ENCODE results near the gene RIPPLY3. TPM values are rescaled to one million over a fixed set of nuclear protein-coding genes. Genes with fewer than 3 reads are reported as not detected.
A peak's percentile ranks its signal among the peaks of the same experiment; 100 is the strongest.

RIPPLY3 gene
- total RNA-seq, 1 donor from 2014 or later = not detected

GRCh38 chr21:36968976-36969375 is 37.5 kb upstream of the RIPPLY3 start:
- no peak overlapping the region for H3K4me3 Mint-ChIP-seq (ENCODE audit: low read depth)
- peaks cover 20% of the 10 kb centered on the region for H3K4me1 Mint-ChIP-seq (ENCODE audit: low read depth)
- DNase-seq (ENCODE audit: low spot score) = no peak
- H3K27me3 Mint-ChIP-seq (ENCODE audit: low read depth) = no peaks in the 10 kb centered on the region
- intact Hi-C loops (cut with micrococcal nuclease) = loop anchor here (5.0 to 10.0 kb wide), 3 partner anchors 38 to 596 kb away; partner anchors contain the start of gene RIPPLY3
- H3K9me3 Mint-ChIP-seq = no peaks in the 10 kb centered on the region
- no peak overlapping the region for H3K27ac Mint-ChIP-seq
- peaks cover 3% of the 10 kb centered on the region for H3K36me3 Mint-ChIP-seq (ENCODE audit: low read depth)

- intact Hi-C loops (cut with micrococcal nuclease) = no loop called here
- peaks cover 16% of the 10 kb centered on the region for H3K4me1 Mint-ChIP-seq (ENCODE audit: low read depth)
- no peak overlapping the region for H3K27ac Mint-ChIP-seq
- no peaks in the 10 kb centered on the region for H3K27me3 Mint-ChIP-seq (ENCODE audit: low read depth)
- no peaks in the 10 kb centered on the region for H3K9me3 Mint-ChIP-seq
- no peak overlapping the region for H3K4me3 Mint-ChIP-seq (ENCODE audit: low read depth)
- H3K36me3 Mint-ChIP-seq (ENCODE audit: low read depth) = peaks cover 1% of the 10 kb centered on the region
- DNase-seq (ENCODE audit: low spot score) = no peak
Observed at GRCh38 chr21:36973986-36974850, 32.3 kb upstream of the RIPPLY3 start.

- no peak overlapping the region for H3K4me3 Mint-ChIP-seq (ENCODE audit: low read depth)
- intact Hi-C loops (cut with micrococcal nuclease) = no loop called here
- H3K27ac Mint-ChIP-seq = no peak overlapping the region
Observed at GRCh38 chr21:36974851-36975192, 31.7 kb upstream of the RIPPLY3 start.

GRCh38 chr21:36976228-36976861 is 30.2 kb upstream of the RIPPLY3 start:
- no peaks in the 10 kb centered on the region for H3K9me3 Mint-ChIP-seq
- H3K27me3 Mint-ChIP-seq (ENCODE audit: low read depth) = peaks cover 6% of the 10 kb centered on the region

More at GRCh38 chr21:36974851-36975192, 31.7 kb upstream of the RIPPLY3 start:
- no peak for DNase-seq (ENCODE audit: low spot score)
- Mint-ChIP-seq H3K36me3 (ENCODE audit: low read depth) (no peaks in the 10 kb centered on the region), H3K27me3 (ENCODE audit: low read depth) (no peaks in the 10 kb centered on the region), H3K4me1 (ENCODE audit: low read depth) (peaks cover 16% of the 10 kb centered on the region), H3K9me3 (no peaks in the 10 kb centered on the region)

GRCh38 chr21:36976882-36977651 is 29.4 kb upstream of the RIPPLY3 start:
- peak overlapping the region; percentile 48 for H3K27ac Mint-ChIP-seq
- intact Hi-C loops (cut with micrococcal nuclease) = loop anchor here (1.0 kb wide), 1 partner anchor 12 kb away; no protein-coding TSS in a partner anchor
- peaks cover 6% of the 10 kb centered on the region for H3K27me3 Mint-ChIP-seq (ENCODE audit: low read depth)
- peaks cover 21% of the 10 kb centered on the region for H3K4me1 Mint-ChIP-seq (ENCODE audit: low read depth)
- no peak overlapping the region for H3K4me3 Mint-ChIP-seq (ENCODE audit: low read depth)
- no peak for DNase-seq (ENCODE audit: low spot score)
- H3K36me3 Mint-ChIP-seq (ENCODE audit: low read depth) = no peaks in the 10 kb centered on the region
- H3K9me3 Mint-ChIP-seq = no peaks in the 10 kb centered on the region

More at GRCh38 chr21:36976228-36976861, 30.2 kb upstream of the RIPPLY3 start:
- H3K36me3 Mint-ChIP-seq (ENCODE audit: low read depth) = no peaks in the 10 kb centered on the region
- H3K4me3 Mint-ChIP-seq (ENCODE audit: low read depth) = no peak overlapping the region
- intact Hi-C loops (cut with micrococcal nuclease) = no loop called here
- peaks cover 21% of the 10 kb centered on the region for H3K4me1 Mint-ChIP-seq (ENCODE audit: low read depth)
- H3K27ac Mint-ChIP-seq = no peak overlapping the region
- no peak for DNase-seq (ENCODE audit: low spot score)

- peaks cover 6% of the 10 kb centered on the region for H3K27me3 Mint-ChIP-seq (ENCODE audit: low read depth)
- DNase-seq (ENCODE audit: low spot score) = no peak
- H3K4me3 Mint-ChIP-seq (ENCODE audit: low read depth) = peak overlapping the region; percentile 63
- H3K4me1 Mint-ChIP-seq (ENCODE audit: low read depth) = peaks cover 17% of the 10 kb centered on the region
- no peaks in the 10 kb centered on the region for H3K36me3 Mint-ChIP-seq (ENCODE audit: low read depth)
- H3K27ac Mint-ChIP-seq = no peak overlapping the region
- H3K9me3 Mint-ChIP-seq = no peaks in the 10 kb centered on the region
- intact Hi-C loops (cut with micrococcal nuclease) = no loop called here
Observed at GRCh38 chr21:36980280-36981048, 26.0 kb upstream of the RIPPLY3 start.

GRCh38 chr21:36981049-36981391 is 25.5 kb upstream of the RIPPLY3 start:
- intact Hi-C loops (cut with micrococcal nuclease) = no loop called here
- peaks cover 22% of the 10 kb centered on the region for H3K4me1 Mint-ChIP-seq (ENCODE audit: low read depth)
- no peaks in the 10 kb centered on the region for H3K36me3 Mint-ChIP-seq (ENCODE audit: low read depth)
- H3K27me3 Mint-ChIP-seq (ENCODE audit: low read depth) = peaks cover 6% of the 10 kb centered on the region
- no peaks in the 10 kb centered on the region for H3K9me3 Mint-ChIP-seq
- peak overlapping the region; percentile 63 for H3K4me3 Mint-ChIP-seq (ENCODE audit: low read depth)
- DNase-seq (ENCODE audit: low spot score) = no peak
- no peak overlapping the region for H3K27ac Mint-ChIP-seq

- Mint-ChIP-seq H3K27me3 (ENCODE audit: low read depth) (peaks cover 6% of the 10 kb centered on the region), H3K9me3 (no peaks in the 10 kb centered on the region), H3K4me1 (ENCODE audit: low read depth) (peaks cover 25% of the 10 kb centered on the region), H3K36me3 (ENCODE audit: low read depth) (peaks cover 2% of the 10 kb centered on the region), H3K27ac (no peak overlapping the region), H3K4me3 (ENCODE audit: low read depth) (no peak overlapping the region)
- intact Hi-C loops (cut with micrococcal nuclease) = no loop called here
- no peak for DNase-seq (ENCODE audit: low spot score)
Observed at GRCh38 chr21:36981977-36982700, 24.4 kb upstream of the RIPPLY3 start.

- H3K4me3 Mint-ChIP-seq (ENCODE audit: low read depth) = no peak overlapping the region
- no peaks in the 10 kb centered on the region for H3K9me3 Mint-ChIP-seq
- peaks cover 2% of the 10 kb centered on the region for H3K27me3 Mint-ChIP-seq (ENCODE audit: low read depth)
- H3K4me1 Mint-ChIP-seq (ENCODE audit: low read depth) = peaks cover 30% of the 10 kb centered on the region
- H3K27ac Mint-ChIP-seq = peak overlapping the region; percentile 40
- no peak for DNase-seq (ENCODE audit: low spot score)
- intact Hi-C loops (cut with micrococcal nuclease) = loop anchor here (5.0 kb wide), 1 partner anchor 86 kb away; the partner anchor contains the start of genes PIGP and TTC3
- peaks cover 6% of the 10 kb centered on the region for H3K36me3 Mint-ChIP-seq (ENCODE audit: low read depth)
Observed at GRCh38 chr21:36985751-36986594, 20.5 kb upstream of the RIPPLY3 start.

- Mint-ChIP-seq H3K27ac (peak overlapping the region; percentile 65), H3K9me3 (no peaks in the 10 kb centered on the region), H3K4me1 (ENCODE audit: low read depth) (peaks cover 28% of the 10 kb centered on the region), H3K27me3 (ENCODE audit: low read depth) (no peaks in the 10 kb centered on the region), H3K36me3 (ENCODE audit: low read depth) (peaks cover 6% of the 10 kb centered on the region), H3K4me3 (ENCODE audit: low read depth) (no peak overlapping the region)
- no peak for DNase-seq (ENCODE audit: low spot score)
- intact Hi-C loops (cut with micrococcal nuclease) = loop anchor here (2.0 to 5.0 kb wide), 2 partner anchors 84 to 379 kb away; partner anchors contain the start of genes DYRK1A, PIGP and TTC3
Observed at GRCh38 chr21:36987845-36988244, 18.7 kb upstream of the RIPPLY3 start.

GRCh38 chr21:36988536-36988935 is 18.0 kb upstream of the RIPPLY3 start:
- H3K4me1 Mint-ChIP-seq (ENCODE audit: low read depth) = peaks cover 28% of the 10 kb centered on the region
- no peaks in the 10 kb centered on the region for H3K27me3 Mint-ChIP-seq (ENCODE audit: low read depth)
- intact Hi-C loops (cut with micrococcal nuclease) = loop anchor here (2.0 to 5.0 kb wide), 2 partner anchors 84 to 378 kb away; partner anchors contain the start of genes DYRK1A, PIGP and TTC3
- H3K36me3 Mint-ChIP-seq (ENCODE audit: low read depth) = peaks cover 6% of the 10 kb centered on the region
- H3K4me3 Mint-ChIP-seq (ENCODE audit: low read depth) = peak overlapping the region; percentile 54
- no peak for DNase-seq (ENCODE audit: low spot score)
- H3K9me3 Mint-ChIP-seq = no peaks in the 10 kb centered on the region
- peak overlapping the region; percentile 89 for H3K27ac Mint-ChIP-seq

All from activated T-helper 2 cell treated with anti-CD3 and anti-CD28 coated beads, Interferon-gamma antibody, Interleukin-2, Interleukin-4, amounts not matched to agents 10 μg/mL and 5 μg/mL and 100 μg/mL, durations not matched to agents 14 hours and 24 hours and 36 hours (primary cell).